NCI-H748 (cell line): ENCODE results near the gene TICRR.
A peak's percentile ranks its signal among the peaks of the same experiment; 100 is the strongest.

Experiments used
- DNase-seq: peaks from one replicate; lab custom pipeline; 2025; ENCODE audit not compliant: unreplicated experiment; lab: John Stamatoyannopoulos, UW

TICRR gene

DNA sequence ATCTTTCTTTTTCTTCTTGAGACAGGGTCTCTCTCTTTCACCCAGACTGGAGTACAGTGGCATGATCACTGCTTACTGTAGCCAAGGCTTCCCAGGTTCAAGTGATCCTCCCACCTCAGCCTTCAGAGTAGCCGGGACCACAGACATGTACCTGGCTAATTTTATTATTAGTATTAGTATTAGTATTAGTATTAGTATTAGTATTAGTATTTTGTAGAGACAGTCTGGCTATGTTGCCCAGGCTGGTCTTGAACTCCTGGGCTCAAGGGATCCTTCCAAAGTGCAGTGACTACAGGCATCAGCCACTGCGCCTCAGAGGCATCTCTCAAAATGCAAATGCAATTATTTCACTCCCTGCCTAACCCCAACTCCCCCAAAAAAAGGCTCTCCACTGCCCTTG is 78.3 kb downstream of the TICRR start:
- DNase-seq, result no peak

DNA sequence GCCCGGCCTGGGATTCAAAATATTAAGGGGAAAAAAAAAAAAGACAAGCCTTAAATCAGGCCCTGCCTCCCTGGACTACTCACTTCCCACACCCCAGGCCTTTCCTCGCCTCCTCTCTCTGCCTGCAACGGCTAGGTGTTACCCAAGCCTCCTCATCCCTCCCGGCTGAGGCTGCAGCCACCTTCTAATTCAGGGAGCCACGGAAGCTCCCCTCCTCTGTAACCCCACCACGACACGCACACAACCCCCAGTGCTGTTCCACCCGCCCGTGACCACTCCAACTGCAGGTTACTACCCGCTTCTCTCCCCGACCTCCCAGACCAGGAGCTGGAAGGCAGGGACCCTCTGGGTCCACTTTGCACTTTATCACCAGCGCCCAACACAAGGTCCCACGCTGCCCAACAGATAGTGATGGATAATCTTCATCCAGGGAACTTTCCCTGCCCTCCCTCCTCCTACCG is 79.1 kb downstream of the TICRR start:
- DNase-seq, result no peak

DNA sequence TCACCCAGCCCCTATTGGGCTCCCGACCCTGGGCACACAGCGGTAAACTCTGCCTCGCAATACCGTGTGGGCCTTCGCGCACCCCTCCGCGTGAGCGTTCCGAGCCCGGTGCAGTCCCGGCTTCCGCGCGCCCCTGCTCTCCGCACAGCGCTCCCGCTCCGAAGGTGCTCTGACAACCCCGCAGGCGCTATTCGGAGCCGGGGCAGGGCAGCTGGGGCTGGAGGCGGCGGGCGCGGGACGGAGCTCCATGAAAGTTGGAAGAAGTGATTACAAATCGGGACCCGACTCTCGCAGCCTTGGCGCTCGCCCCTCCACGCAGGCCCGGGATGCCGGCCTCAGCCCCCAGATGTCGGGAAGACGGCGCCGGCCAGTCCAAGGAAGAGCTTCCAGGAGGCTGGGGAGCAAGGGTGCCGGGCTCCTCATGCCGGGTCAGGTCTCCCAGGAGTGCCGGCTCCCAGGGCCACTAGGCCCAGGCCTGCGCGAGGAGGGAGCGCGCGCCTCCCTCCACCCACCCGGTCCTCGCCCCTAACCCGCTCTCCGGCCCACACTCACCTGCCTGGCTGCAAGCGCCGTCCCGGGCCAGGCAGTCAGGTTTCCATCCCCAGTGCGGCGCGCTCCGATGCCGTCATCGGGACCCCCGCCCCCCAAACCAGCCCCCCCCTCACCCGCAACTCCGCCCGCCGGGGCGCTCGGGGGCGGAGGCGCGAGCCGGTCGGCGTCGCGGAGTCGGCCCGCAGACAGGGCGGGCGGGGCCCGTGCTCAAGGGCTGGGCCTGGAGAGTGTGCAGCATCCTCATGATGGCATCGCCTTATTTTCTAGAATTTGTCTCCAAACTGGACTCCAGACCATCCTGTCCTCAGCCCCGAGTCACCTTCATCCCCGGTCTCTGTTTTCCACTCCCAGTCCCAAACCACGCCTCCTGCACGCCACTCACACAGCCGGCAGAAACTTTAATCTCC is 79.9 kb downstream of the TICRR start, which contains the start of gene KIF7:
KIF7 (minus strand) TSS at position 621 of the 959 bp plus-strand sequence. CDS start 2,537 bp downstream, outside the sequence.
- DNase-seq, result peak; percentile 56

DNA sequence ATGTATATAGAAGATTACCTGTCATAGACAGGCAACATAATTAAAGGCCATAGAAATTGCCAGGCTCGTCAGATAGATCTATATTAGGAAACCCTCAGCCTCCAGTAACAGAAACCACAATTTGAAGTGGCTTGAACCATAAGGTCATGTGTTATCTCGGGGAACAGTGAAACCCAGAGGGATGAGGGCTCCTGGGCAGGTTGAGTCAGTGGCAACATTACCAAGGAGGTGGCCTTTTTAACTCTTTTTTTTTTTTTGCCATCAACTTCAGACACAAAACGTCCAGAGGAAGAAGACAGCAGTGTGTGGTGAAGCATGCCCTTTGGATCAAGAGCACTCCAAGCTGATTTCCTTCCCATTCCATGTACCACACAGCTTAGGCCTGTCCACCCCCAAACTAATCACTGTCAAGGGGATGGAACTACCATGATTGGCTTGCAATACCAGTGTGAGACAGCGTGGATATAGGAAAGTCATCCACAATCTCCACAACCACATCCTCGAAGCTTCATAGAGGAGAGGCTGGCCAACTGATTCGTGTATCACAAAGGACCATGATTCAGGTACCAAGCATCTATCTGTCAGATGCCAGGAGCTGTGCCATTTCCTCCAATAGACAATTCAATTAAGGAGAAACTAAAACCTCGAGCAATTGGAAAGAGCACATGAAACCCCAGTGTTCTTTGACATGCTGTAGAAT is 81.0 kb downstream of the TICRR start:
- DNase-seq, result no peak

DNA sequence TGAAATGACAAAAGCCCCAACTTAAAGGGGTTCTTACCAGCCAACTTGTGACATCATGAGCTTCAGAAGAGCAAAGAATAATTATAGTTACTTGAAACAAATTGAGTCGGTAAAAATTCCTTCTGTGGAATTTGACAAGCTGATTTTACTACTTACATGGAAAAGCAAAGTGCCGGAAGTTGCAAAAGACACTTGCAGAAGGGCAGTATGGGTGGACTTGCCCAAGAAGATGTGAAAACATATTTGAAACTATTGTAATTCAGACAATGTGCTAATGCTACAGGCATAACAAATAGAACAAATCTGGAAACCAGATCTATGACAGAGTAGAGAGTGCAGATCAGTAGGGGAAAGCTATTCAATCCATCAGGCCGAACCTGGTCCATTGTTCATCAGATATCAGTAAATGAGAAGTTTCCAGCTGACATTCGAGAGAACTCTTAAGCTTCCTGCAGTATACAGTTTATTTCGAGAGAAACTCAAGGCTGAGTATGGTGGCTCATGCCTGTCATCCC is 82.5 kb downstream of the TICRR start:
- DNase-seq, result no peak

DNA sequence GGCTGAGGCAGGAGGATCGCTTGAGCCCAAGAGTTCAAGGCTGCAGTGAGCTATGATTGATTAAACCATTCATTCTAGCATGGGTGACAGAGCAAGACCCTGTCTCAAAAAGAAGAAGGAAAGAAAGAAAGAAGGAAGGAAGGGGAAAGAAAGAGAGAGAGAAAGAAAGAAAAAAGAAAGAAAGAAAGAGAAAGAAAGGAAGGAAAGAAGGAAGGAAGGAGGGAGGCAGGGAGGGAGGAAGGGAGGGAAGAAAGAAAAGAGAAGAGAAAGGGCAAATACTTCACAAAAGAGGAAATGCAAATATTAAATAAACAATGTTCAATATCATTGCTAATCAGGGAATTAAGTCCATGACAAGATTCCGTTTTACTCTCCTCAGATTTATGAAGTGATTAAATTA is 84.0 kb downstream of the TICRR start:
- DNase-seq, result no peak

DNA sequence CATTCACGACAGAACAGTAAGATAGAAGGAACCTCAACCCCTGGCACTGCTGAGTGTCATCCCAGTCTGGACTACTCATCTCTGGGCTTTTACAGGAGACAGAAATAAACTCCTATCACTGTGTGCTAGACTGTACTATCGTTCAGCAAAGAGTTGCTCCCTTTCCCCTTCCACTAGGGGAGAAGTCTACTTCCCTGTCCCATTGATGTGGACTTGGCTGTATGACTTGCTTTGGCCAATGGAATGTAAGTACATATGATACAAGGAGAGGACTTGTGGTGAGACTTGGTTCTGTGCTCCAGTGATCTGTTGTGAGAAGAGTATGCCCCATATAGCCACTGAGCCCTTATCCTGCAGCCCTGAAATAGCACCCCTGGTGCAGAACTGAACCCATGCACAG is 85.3 kb downstream of the TICRR start:
- no peak for DNase-seq

DNA sequence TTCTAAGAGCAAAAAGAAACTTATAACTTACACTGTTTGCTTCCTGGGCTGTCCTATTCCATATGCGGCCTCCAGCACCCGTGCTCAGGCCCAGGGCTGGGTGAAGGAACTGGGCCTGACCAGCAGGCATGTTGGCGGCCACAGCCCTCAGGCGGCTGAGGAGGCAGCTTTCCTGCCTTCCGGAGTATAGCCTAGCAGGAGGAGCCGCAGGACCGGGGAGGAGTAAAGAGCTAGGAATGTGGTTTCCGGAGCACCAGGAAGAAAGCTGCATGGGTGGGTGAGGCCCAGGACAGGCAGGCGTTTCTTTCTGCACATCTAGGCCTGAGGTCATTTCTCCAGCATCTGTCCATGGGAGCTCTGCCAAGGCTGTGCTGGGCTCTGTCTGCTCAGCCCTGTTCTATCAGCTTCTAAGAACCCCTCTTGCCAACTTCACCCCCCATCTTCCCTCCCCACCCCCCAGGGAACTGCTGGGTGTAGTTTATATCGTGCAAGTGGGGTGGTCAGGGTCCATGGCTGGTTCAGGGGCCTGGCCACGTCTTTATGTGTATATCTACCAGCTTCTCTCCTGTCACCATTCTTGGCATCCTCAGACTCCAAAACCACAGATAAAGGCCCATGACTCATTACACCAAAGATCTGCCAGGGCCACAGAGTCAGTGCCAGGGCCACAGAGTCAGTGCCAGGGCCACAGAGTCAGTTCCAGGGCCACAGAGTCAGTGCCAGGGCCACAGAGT is 87.8 kb downstream of the TICRR start:
- DNase-seq, result no peak

DNA sequence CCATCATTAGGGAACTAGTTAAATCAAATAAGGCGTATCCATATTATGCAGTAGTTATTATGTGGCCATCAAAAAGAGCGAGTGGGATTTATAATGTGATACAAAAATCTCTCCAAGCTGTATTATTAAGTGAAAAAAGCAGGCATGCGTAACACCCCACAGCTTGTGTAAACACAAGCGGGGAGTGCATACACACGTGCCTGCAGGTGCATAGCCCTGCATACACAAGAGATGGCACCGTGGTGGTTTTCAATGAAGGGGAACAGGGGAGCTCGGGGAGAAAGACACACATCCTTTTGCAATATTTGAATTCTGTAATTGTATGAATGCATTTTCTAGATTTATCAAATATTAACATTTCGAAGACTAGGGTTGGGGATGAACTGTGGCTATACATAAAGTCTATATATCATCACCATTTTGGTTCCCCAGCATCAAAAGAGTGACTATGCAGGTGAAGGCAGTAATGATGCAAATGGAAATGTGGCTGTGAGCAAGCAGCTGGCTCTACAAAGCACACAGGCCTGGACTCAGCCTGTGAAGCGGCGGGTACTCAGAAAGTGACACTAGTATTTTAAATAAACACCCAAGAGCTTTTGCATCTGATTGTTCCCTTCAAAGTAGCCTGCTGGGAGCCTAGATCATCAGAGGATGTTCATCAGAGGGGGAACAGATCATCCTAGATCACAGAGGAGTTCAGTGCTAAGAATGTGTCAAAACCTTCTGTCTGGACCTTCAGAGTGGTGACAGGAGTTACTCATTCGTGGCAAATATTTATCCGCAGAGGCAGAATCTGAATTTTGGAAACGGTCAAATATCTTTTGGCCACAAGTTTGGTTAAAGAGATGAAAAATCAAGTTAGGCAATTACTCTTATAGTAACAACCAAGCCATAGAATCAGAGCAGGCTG is 89.4 kb downstream of the TICRR start:
- peak; percentile 69 for DNase-seq

DNA sequence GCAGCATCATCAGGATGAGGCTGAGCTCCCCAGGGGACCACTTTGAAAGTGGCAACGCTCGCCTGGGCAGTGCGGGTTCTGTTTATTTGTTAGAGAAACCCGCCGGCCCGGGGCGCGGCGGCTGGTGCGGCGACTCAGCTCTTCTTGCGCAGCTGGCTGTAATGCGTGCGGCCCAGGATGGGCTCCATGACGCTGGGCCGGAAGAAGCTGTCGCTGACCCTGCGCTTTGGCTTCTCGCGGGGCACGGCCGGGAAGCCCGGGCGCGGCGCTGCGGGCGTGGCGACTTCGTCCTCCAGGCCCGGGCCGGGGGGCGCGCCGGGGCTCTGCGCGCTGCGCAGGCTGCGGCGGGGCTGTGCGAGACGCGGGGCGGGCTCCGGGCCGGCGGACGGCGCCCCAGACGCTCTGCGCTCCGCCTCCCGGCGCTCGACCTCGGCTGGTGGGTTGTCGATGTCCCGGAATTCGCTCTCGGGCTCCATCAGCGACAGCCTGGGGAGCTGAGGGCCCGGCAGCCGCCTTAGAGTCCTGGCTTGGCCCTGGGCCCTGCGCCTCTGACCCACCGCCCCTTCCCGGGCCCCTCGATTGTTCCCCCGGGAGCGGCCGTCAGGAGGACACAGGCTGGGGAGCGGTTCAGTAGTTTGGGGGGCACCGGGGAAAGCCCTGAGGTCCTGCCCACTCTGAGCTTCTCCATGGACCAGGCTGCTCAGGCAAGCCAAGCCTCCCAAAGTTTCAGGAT is 90.3 kb downstream of the TICRR start:
- peak; percentile 66 for DNase-seq

DNA sequence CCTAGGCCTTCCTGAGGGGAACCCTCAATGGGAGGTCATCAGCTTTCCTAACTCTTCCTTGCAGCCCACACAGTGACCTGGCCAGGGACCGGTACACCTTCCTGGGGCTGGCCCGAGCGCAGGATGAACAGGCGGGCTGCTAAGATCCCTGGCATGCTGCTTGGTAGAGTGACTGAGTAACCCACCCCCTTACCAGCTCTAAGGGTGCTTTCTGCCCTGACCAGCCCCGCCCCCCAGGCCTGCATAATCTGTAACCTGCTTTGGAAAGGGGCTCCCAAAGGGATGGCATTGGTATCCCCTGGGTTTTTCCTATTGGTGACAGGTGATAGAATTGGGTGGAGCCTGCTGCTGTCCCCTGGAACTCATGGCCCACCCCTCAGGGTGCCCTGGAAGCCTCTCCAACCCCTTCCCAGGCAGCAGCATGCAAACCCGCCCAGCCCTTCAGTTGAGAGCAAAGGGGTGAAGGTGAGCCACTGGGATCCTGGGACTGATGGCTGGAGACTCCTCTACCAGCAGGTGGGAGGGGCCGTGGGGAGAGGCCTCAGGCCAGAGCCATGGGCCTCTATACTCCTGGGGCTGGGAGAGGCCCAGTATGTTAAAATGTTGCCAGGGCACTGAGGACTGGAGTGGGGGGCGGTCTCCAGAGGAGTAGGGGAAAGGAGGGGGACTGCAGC is 91.1 kb downstream of the TICRR start:
- no peak for DNase-seq

DNA sequence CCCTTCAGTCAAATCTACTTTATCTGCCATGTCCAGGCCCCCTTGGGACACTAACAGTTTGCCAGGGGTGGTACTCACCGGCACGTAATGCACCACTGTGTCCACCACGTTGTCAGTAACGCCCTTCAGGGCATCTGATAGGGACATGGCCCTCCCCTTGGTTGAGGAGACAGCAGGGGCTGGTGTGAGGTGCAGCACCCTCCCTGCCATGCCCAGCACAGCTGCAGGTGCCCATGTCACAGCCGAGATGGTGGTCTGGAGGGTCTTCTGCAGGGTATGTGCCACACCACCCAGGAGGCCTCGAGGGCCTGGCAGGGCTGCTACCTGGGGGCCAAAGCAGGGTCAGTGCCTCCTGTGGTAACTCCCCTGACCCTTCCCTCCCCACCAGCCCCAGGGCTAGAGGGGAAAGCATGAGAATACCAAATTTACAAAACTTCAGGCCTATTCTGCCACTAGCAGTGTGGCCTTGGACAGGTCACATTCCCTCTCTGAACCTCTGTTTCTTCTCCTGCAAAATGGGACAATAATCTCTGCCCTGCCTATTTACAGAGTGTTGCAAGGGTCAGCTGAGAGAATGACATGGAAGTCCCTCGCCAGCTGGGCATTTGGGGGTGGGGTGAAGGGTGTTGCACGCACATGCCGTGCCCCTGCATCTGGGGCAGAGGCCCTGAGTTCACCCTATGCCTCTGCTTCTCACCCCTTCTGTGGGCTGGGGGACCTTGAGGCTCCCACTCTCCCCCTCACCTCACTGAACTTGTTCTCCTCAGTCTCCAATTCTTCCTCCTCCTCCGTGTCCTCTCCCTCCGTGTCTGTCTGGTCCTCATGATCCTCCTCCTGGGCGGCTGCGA is 91.8 kb downstream of the TICRR start:
- no peak for DNase-seq

DNA sequence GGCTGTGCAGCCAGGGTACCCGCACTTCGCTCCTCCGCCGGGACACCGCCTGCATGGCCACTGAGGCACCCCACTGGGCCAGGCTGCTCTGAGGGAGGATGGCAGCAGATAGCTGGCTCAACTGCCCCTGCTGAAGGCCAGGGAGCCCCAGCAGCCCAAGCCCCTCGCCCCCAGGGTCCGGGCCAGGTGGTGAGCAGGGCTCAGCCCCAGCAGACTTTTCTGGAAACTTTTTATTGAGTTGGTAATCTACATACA is 92.4 kb downstream of the TICRR start:
- DNase-seq, result no peak

DNA sequence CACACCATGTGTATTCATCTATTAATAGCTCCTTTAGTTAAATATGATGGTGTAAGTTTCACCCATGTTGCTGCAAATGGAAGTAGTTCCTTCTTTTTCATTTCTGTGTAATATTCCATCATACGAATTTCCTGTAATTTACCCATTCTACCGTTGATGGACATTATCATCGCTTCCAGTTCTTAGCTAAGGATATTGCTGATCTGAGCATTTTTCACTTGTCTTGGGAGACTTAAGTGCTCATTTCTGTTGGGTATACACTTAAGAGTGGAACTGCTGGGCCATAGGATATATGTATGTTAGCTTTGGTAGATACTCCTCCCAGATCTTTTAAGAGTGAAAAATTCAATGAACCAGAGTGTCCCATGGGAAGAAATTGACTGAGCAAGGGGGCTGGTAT is 92.9 kb downstream of the TICRR start:
- DNase-seq, result no peak

DNA sequence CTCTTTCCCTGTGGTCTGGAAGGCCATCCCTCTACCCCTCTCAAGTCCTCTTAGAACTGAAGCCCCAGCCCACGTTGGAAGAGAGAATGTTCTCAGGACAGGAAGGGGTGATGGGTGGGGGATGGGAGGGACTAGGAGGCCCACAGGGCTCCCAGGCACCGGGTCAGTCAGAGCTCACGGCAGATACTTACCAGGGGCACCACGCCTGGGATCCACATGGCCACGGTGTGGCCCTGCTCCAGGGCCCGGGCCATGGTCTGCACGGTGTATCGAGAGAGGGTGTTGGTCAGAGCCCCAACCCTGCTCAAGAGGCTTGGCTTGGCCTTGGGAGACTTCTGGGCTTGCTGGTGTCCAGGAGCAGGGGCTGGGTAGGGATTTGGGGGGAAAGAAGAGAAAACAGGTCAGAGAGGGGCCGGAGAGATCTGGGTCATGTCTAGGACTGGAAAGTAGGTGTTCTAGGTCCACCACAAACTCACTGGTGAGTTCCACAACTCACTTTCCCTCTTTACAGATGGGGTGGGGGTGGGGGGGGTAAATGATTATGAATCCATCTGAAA is 94.1 kb downstream of the TICRR start:
- no peak for DNase-seq

DNA sequence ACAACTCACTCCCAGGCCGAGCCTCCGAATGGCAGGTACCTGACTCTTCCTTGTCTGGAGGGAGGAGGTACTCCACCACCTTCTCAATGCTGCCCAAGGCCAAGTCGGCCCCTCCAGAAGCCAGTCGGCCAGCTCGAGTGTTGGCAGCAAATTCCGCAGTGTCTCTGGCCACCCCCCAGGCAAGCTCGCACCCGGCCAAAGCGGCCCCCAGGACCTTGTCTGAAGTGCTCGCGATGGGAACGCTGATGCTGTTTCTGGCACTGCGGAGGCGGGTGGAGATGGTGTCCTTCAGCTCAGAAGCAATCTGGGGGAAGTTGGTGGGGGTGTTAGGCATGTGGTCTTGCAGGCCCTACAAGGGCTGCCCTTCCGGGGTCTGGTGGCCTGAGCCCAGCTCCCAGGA is 94.7 kb downstream of the TICRR start:
- no peak for DNase-seq

DNA sequence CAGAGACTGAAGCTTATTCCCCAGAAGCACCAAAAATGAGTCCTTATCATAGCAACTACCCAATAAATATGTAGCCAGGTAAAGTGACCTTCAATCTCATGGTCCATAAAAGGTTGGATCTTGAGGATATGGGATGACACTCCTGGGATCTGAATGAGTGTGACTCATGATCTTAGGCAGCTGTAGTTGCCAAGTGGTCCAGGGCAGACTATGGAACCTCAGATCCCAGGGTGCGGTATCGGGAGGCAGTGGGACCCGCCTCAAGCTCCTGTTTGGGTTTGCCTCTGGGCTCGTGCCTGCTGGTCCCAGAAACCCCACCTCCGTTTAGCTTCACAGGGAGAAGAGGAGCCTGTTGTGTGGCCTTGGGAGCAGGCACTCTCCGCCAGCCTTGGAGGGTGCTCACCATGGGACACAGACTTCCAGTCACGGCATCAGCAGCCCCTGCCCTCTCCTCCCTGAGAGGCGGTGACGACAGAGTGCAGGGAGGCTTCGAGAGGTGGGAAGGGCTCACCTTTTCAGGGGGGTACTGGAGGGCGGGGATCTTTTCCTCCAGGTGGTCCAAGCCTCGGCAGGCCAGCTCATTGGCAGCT is 95.8 kb downstream of the TICRR start:
- DNase-seq, result no peak

DNA sequence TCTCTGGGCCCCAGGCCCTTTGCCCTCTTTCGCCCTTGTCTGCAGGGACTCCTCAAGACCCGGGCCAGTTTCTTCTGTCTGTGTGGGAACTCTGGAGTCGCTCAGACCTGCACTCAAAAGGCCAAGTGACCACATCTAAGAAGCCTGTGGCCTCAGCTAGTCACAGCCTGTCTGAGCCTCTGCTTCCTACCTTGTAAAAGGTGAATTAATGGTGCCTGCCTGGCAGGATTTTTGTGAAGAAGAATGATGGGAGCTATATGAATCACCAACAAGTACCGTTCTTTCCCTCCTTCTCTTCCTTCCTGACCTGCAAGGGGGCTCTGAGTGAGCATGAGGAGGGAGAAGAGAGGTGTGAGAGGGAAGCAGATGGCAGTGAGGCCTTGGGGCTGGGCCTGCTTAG is 96.4 kb downstream of the TICRR start:
- no peak for DNase-seq
